HepG2 (cell line): ENCODE measurements around the gene ZNF597. TPM values are rescaled to one million over a fixed set of nuclear protein-coding genes. Genes with fewer than 3 reads are reported as not detected.

Experiments
- ARID5B ChIP-seq: IDR thresholded peaks from 2 replicates; pipeline ENCODE4 v1.4.0; 2020; ENCODE audit warnings: mild to moderate bottlenecking, missing genetic modification reagents
- ATF5 ChIP-seq: sonication (generic); formaldehyde crosslinking; IDR thresholded peaks from 2 replicates; pipeline ENCODE4 v1.4.0; 2020; ENCODE audit warnings: mild to moderate bottlenecking, low read depth, missing genetic modification reagents
- KAT8 ChIP-seq: IDR thresholded peaks from 2 replicates; pipeline ENCODE4 v1.6.1; 2016; ENCODE audit warnings: missing genetic modification reagents, missing compliant biosample characterization
- MLXIP ChIP-seq: sonication (generic); formaldehyde crosslinking; IDR thresholded peaks from 2 replicates; pipeline ENCODE4 v1.9.0; 2021; ENCODE audit warnings: missing genetic modification reagents, borderline replicate concordance
- NFKBIZ ChIP-seq: IDR thresholded peaks from 2 replicates; pipeline ENCODE4 v1.6.1; 2018; ENCODE audit warnings: missing genetic modification reagents, missing compliant biosample characterization
- NFRKB ChIP-seq: fragments of 450-650 bp; IDR thresholded peaks from 2 replicates; pipeline ENCODE4 v1.6.1; 2017
- NR3C1 ChIP-seq: sonication (generic); formaldehyde crosslinking; IDR thresholded peaks from 2 replicates; pipeline ENCODE4 v1.4.0; 2020; ENCODE audit warnings: missing genetic modification reagents
- PAXIP1 ChIP-seq: sonication (generic); formaldehyde crosslinking; conservative IDR thresholded peaks from 2 replicates; pipeline ENCODE4 v1.4.0; 2020; ENCODE audit warnings: mild to moderate bottlenecking, missing genetic modification reagents, moderate library complexity
- REPIN1 ChIP-seq: sonication (generic); formaldehyde crosslinking; IDR thresholded peaks from 2 replicates; pipeline ENCODE4 v1.8.0; 2022; ENCODE audit warnings: missing genetic modification reagents, low read depth, mild to moderate bottlenecking, borderline replicate concordance
- U2AF2 ChIP-seq: fragments of 200-400 bp; formaldehyde crosslinking; IDR thresholded peaks from 2 replicates; pipeline ENCODE4 v1.6.1; 2017; ENCODE audit warnings: low read depth, mild to moderate bottlenecking, low read length
- ZFP37 ChIP-seq: sonication (generic); formaldehyde crosslinking; IDR thresholded peaks from 2 replicates; pipeline ENCODE4 v1.4.0; 2020; ENCODE audit warnings: missing genetic modification reagents, borderline replicate concordance
- ZNF121 ChIP-seq: sonication (generic); formaldehyde crosslinking; IDR thresholded peaks from 2 replicates; pipeline ENCODE4 v1.5.0; 2020; ENCODE audit warnings: mild to moderate bottlenecking, missing genetic modification reagents
- ZNF580 ChIP-seq: IDR thresholded peaks from 2 replicates; pipeline ENCODE4 v1.6.1; 2016; ENCODE audit warnings: low read depth, borderline replicate concordance
- ZNF597 ChIP-seq: sonication (generic); formaldehyde crosslinking; IDR thresholded peaks from 2 replicates; pipeline ENCODE4 v1.5.0; 2020; ENCODE audit warnings: missing genetic modification reagents
- polyA plus RNA-seq, 8 experiments: library from polyadenylated mRNA; depleted of rRNA in 3 of 8; stranded (reverse) in 7 of 8; unstranded in 1 of 8; fragments of >200 nt; fragmentation: Illumina TruSeq in 4 of 8; extraction: Trizol in 4 of 8; gene quantifications; 2 replicates each; pipeline versions ENCODE4 v1.2.1 to v1.2.3, GENCODE V29; 2011 to 2016; ENCODE audit warnings: low read depth in 4 of 8, missing spikeins in 1 of 8, mixed read lengths in 1 of 8; ENCODE audit not compliant: insufficient read depth in 1 of 8
- total RNA-seq, 5 experiments: library from RNA; depleted of rRNA; stranded (reverse); fragments of >200 nt; fragmentation: Illumina TruSeq; extraction: Trizol; gene quantifications; 2 replicates each; pipeline ENCODE4 v1.2.3, GENCODE V29; 2016; ENCODE audit warnings: low read depth in 1 of 5

The ZNF597 gene
- total and polyA plus RNA-seq, 2 of the 13 experiments (the other 11 are each of a cell fraction or from before 2014, with no cell fraction given) = 1.3 to 2.4 TPM

- TF ChIP-seq MLXIP (CRISPR knock-in tag) (no peak), ARID5B (CRISPR knock-in tag) (peak; percentile 43; the same call in 1 of the 2 replicates), NFRKB (no peak), ZNF597 (CRISPR knock-in tag) (no peak), U2AF2 (no peak), ZNF121 (CRISPR knock-in tag) (peak; percentile 54), NFKBIZ (0 out of 2 replicates have a peak, but pooled peaks have one; percentile 42), NR3C1 (CRISPR knock-in tag) (no peak), ATF5 (0 out of 2 replicates have a peak, but pooled peaks have one; percentile 48), ZFP37 (CRISPR knock-in tag) (0 out of 2 replicates have a peak, but pooled peaks have one; percentile 12), REPIN1 (CRISPR knock-in tag) (peak; percentile 93; the same call in 1 of the 2 replicates), ZNF580 (peak; percentile 96; the same call in 1 of the 2 replicates), KAT8 (CRISPR knock-in tag) (peak; percentile 76), PAXIP1 (CRISPR knock-in tag) (0 out of 2 replicates have a peak, but pooled peaks have one; percentile 35)
Measured at GRCh38 chr16:3457434-3458252, 14.3 kb upstream of the ZNF597 start (continued).
